Lung (tissue), 12 donors: ENCODE measurements around the gene GPRIN3. TPM values are rescaled to one million over a fixed set of nuclear protein-coding genes. Genes with fewer than 3 reads are reported as not detected.

ENCODE experiments used
- ATAC-seq: fragments of 200-7000 bp; cut with Tn5 transposase; one replicate; pipeline ENCODE4 v1.9.1; 2020; ENCODE audit warnings: moderate number of reproducible peaks; ENCODE audit not compliant: insufficient read depth, low FRiP score
- DNase-seq, 3 donors: peaks; one replicate each; pipeline ENCODE4 v3.0.0-alpha.2; 2013 to 2017
- H3K27ac ChIP-seq, 2 donors: one replicate each; pipeline ENCODE4 v1.5.1; 2013; ENCODE audit warnings: mild to moderate bottlenecking in 2 of 2, moderate library complexity in 2 of 2, control low read depth in 1 of 2, inconsistent platforms in 1 of 2, low read depth in 1 of 2, low read length in 1 of 2
- H3K27me3 ChIP-seq, 3 donors: one replicate each; pipeline ENCODE4 v1.5.1; 2013; ENCODE audit warnings: low read length in 2 of 3; ENCODE audit not compliant: control insufficient read depth in 3 of 3, insufficient read depth in 3 of 3
- H3K36me3 ChIP-seq, 4 donors: one replicate each; pipeline ENCODE4 v1.5.1; 2013; ENCODE audit warnings: low read length in 4 of 4, mild to moderate bottlenecking in 1 of 4, moderate library complexity in 1 of 4; ENCODE audit not compliant: control insufficient read depth in 4 of 4, insufficient read depth in 4 of 4
- H3K4me1 ChIP-seq, 5 donors: one replicate each; pipeline ENCODE4 v1.5.1; 2013; ENCODE audit warnings: low read length in 5 of 5, mild to moderate bottlenecking in 2 of 5, moderate library complexity in 1 of 5; ENCODE audit not compliant: control insufficient read depth in 5 of 5, insufficient read depth in 5 of 5
- H3K4me3 ChIP-seq: one replicate; pipeline ENCODE4 v1.5.1; 2013; ENCODE audit warnings: mild to moderate bottlenecking, control low read depth, moderate library complexity
- H3K9ac ChIP-seq, 2 donors: one replicate each; pipeline ENCODE4 v1.5.1; 2013; ENCODE audit warnings: low read length in 2 of 2, control low read depth in 1 of 2; ENCODE audit not compliant: insufficient read depth in 1 of 2
- H3K9me3 ChIP-seq, 4 donors: one replicate each; pipeline ENCODE4 v1.5.1; 2013; ENCODE audit warnings: low read length in 3 of 4, mild to moderate bottlenecking in 1 of 4, moderate library complexity in 1 of 4; ENCODE audit not compliant: control insufficient read depth in 4 of 4, insufficient read depth in 3 of 4
- WGBS, 2 donors: extraction: QIAGEN DNeasy Blood & Tissue Kit; methylation state at CpG; one replicate each; pipeline ENCODE4 v1.1.7; 2013; 5-methylcytosine and 5-hydroxymethylcytosine counted together
- polyA plus RNA-seq, 2 donors: library from polyadenylated mRNA; stranded (reverse); fragments of 200-250 nt; gene quantifications; one replicate each; pipeline ENCODE4 v1.2.1, GENCODE V29; 2013
- total RNA-seq, 2 donors: library from RNA; depleted of rRNA in 1 of 2; stranded (reverse); fragments of >200 nt in 1 of 2; gene quantifications; one replicate each; pipeline ENCODE4 v1.2.1, GENCODE V29; 2014 to 2021
- TF ChIP-seq, protein P1 (sequence below): IDR thresholded peaks from 2 replicates; pipeline ENCODE4 v1.5.1; 2012; ENCODE audit warnings: mild to moderate bottlenecking; ENCODE audit errors: control extremely low read depth, extremely low read depth
- donor health status: control.
- donor health status: control.
- donor health status: Bipolar disorder and iron deficiency.
- donor health status: healthy.
- donor health status: DM: yes; HTN: yes; CAD: no.

The GPRIN3 gene
- total and polyA plus RNA-seq, 4 donors, result 1.6 to 14.4 (median 4.3) TPM

DNA sequence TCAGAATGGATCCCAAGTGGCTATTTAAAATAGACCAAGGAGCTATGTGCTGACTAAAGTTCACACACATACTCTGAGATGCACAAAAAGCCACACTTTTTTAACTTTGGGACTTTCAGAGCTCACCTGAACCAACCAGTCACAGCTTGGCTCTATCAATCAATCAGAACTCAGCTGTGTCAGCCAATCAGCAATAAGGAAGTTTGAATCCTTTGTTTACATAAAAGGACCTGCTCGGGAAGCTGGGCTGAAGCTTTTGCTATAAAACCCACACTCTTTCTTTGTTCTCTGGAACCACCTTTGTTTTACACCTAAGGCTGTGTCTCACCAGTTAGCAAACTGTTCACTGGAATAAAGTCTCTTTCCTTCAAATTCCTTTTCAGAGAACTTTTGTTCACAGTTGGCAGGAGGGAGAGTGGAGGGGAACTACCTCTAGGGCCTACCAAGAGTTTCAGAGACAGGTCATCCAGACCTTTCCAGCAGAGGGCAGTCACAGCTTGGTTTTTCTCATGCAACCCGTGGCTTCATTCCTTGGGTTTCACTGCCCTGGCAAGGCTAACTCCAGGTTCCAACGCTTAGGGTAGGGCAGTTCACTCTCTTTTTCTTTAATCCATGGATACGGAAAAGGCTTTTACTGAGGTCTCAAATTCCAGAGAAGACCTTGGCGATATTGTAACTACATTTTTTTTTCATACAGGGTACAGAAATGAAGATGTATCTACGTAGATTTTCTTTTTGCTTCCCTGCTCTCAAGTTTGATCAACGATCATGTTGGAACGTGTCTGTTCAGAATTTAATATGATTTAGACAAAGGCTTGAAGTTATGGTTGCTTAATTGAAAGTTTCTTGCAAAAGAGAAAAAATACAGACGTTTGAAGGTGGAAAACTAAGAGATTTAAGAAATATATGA is 80.7 kb downstream of the GPRIN3 start:
- H3K9me3 ChIP-seq, result no peaks in the 10 kb centered on the region
- DNase-seq (peak; percentile 73 to 88 (median 82)), ATAC-seq (peak; percentile 88)
- no peaks in the 10 kb centered on the region for H3K36me3 ChIP-seq
- H3K9ac ChIP-seq, result no peak overlapping the region
- H3K27me3 ChIP-seq, result no peaks in the 10 kb centered on the region
- H3K4me1 ChIP-seq, result no peaks in the 10 kb centered on the region
- no peak overlapping the region for H3K4me3 ChIP-seq
- WGBS, 2 donors, result 40 to 42% methylated on average over 9 of the region's 9 CpGs
- H3K27ac ChIP-seq, result no peak overlapping the region
- TF ChIP-seq, protein P1, sequence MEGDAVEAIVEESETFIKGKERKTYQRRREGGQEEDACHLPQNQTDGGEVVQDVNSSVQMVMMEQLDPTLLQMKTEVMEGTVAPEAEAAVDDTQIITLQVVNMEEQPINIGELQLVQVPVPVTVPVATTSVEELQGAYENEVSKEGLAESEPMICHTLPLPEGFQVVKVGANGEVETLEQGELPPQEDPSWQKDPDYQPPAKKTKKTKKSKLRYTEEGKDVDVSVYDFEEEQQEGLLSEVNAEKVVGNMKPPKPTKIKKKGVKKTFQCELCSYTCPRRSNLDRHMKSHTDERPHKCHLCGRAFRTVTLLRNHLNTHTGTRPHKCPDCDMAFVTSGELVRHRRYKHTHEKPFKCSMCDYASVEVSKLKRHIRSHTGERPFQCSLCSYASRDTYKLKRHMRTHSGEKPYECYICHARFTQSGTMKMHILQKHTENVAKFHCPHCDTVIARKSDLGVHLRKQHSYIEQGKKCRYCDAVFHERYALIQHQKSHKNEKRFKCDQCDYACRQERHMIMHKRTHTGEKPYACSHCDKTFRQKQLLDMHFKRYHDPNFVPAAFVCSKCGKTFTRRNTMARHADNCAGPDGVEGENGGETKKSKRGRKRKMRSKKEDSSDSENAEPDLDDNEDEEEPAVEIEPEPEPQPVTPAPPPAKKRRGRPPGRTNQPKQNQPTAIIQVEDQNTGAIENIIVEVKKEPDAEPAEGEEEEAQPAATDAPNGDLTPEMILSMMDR, result peak; percentile 81

DNA sequence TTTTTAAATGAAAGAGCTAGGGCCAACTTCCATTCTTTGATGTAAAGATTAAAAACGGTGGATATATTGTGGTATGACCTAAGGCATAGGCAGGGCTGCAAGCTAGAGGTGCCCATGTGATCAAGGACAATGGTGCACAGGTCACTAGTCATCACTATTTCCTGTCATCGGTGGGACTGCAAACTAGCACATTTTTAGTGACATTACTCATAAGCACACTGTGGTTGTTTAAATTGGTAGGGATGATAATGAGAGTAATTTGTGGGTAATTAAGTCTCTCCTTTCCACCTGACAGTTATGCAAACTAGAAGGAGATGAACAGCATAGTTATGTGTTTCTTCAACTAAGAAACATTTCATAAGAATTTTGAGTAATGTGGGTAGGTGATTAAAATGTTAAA is 85.4 kb downstream of the GPRIN3 start:
- no peaks in the 10 kb centered on the region for H3K36me3 ChIP-seq
- no peaks in the 10 kb centered on the region for H3K4me1 ChIP-seq
- H3K27me3 ChIP-seq, result no peaks in the 10 kb centered on the region
- H3K4me3 ChIP-seq, result no peak overlapping the region
- DNase-seq, result no peak
- no peak overlapping the region for H3K9ac ChIP-seq
- no peak overlapping the region for H3K27ac ChIP-seq
- no peak for ATAC-seq
- H3K9me3 ChIP-seq, result no peaks in the 10 kb centered on the region
- TF ChIP-seq, protein P1, result no peak
- WGBS, 2 donors, result 44 to 67% methylated on average over 2 of the region's 2 CpGs

DNA sequence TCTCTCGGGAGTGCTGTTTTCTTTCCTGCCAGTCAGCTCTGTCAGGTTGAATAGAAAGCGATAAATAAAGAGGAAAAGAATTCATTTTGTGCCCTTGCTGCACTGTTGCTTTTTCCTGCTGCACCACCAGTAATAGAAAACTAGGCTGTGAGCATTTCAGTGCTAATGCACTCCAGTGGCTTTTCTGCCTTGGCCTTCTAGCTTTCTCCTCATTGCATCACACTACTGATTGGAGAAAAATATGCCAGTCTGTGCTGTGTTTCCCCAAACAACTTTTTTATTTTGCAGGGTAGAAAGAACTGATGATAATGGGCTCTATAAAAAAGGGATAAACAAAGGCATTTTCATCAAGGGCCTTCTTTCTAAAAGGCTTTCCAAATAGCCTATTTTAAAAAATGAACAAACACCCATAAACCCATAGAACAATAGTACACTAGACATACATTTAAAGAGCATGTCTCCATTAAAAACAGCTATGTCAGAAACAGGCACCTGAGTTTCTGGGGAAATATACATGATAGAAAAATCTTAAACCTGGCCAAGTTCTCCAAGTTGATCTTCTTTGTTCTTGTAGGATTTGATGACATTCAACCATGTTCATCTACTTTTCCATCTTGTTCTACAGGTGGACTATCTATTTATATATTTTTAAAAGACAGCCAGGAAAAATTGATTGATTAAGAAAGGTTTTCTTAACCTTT is 86.3 kb downstream of the GPRIN3 start:
- H3K4me3 ChIP-seq, result no peak overlapping the region
- H3K9ac ChIP-seq, result no peak overlapping the region
- H3K9me3 ChIP-seq, result no peaks in the 10 kb centered on the region
- H3K27me3 ChIP-seq, result no peaks in the 10 kb centered on the region
- ATAC-seq, result no peak
- no peak overlapping the region for H3K27ac ChIP-seq
- WGBS, 2 donors, result 91 to 92% methylated on average over 2 of the region's 2 CpGs
- no peaks in the 10 kb centered on the region for H3K36me3 ChIP-seq
- H3K4me1 ChIP-seq, result no peaks in the 10 kb centered on the region
- TF ChIP-seq, protein P1, result no peak
- DNase-seq, result no peak
